GM19239 (cell line): ENCODE data around the gene SMG6.
"Not testable (repeated sequence)": the region's sequence is repeated elsewhere in the genome, so short reads cannot be mapped to it uniquely, and the experiment has no call there.

Experiments used
- DNase-seq: peaks from one replicate; pipeline ENCODE4 v3.0.0; 2011; ENCODE audit warnings: low spot score; ENCODE audit not compliant: insufficient read length
- FAIRE-seq: peaks from 2 replicates; lab custom pipeline; 2011; peaks lifted over from hg19 to GRCh38; lab: Jason Lieb, UNC

SMG6 gene

DNA sequence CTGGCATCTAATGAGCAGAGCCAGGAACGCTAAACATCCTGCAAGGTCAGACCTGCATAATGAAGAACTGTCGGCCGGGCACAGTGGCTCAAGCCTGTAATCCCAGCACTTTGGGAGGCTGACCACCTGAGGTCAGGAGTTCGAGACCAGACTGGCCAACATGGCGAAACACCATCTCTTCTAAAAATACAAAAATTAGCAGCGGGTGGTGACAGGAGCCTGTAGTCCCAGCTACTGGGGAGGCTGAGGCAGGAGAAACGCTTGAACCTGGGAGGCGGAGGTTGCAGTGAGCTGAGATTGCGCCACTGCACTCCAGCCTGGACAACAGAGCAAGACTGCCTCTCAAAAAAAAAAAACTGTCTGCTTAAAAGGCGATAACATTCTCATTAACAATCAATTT, 38.4 kb downstream of the SMG6 start:
- FAIRE-seq, DNase-seq: not testable (repeated sequence)

DNA sequence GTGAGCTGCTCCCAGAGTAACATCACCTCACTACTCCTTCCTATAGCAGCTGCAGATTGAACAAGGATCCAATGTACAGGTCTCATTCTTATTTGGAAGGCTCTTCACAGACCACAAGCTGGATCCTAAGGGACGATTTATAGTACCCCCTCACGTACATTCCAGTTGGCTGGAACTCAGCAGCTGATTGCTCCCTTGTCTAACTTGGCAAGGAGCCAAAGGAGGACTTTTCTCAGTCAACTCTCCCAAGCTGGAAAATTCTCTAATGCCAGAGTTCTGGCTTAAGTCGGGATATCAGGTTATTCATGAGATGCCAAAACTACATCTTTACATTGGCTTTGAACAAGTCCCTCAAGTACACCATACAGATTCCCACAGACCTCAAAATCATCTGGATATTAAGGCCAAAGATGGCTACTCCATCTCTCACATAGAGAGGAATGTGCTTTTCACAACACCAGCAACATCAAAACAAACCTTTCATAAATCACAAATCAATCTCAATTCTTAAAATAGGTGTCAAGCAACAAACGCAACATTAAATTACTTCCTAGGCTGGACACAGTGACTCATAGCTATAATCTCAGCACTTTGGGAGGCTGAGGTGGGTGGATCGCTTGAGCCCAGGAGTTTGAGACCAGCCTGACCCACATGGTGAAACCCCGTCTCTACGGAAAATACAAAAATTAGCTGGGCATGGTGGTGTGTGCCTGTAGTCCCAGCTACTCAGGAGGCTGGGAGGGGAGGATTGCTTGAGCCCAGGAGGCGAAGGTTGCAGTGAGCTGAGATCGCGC, 39.3 kb downstream of the SMG6 start:
- no peak for DNase-seq
- FAIRE-seq: peak; percentile 53

GRCh38 chr17:2263183-2264066, 40.2 kb downstream of the SMG6 start:
- FAIRE-seq (no peak), DNase-seq (no peak)

- FAIRE-seq (no peak), DNase-seq (no peak)
These were observed 41.4 kb downstream of the SMG6 start for GRCh38 chr17:2262135-2262587.

GRCh38 chr17:2259769-2260536, 43.6 kb downstream of the SMG6 start:
- DNase-seq (peak; percentile 62), FAIRE-seq (peak; percentile 99)

DNA sequence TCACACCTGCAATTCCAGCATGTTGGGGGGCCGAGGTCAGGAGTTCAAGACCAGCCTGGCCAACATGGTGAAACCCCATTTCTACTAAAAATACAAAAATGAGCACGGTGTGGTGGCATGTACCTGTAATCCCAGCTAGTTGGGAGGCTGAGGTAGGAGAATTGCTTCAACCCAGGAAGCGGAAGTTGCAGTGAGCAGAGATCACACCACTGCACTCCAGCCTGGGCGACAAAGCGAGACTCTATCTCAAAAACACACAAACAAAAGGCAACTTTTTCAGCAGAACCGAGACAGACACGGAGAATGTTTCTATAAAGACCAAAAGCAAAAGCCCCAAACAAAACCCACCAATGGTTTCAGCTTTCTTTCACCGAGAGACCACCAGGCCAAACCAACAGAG, 44.8 kb downstream of the SMG6 start:
- not testable (repeated sequence) for FAIRE-seq, DNase-seq

DNA sequence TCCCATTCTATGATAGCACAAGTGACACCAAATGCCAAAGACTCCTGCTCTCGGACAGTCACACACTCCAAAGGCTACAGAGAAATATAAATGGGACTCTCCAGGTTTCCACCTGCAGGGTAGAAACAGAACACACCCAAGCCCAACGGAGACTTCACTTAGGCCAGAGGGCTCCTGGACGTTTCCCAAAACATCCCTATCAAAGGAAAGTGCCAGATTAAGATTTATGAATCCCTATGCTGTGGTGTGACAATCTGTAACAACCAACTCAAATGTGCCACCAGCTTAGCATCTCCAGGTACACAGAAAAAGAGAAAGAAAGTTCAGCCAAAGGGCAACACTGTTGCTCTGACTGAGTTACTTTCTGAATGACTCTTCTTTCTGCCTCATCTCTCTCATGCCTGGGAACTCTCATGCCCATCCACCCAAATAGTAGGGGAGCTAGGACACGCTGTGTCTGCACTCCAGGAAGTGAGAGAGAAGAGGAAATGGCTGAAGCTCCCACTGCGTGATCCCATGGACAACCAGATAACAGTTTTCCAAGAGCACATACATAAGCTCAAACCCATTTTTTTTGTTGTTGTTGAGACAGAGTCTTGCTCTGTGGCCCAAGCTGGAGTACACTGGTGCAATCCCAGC, 49.7 kb downstream of the SMG6 start:
- DNase-seq (peak; percentile 80), FAIRE-seq (peak; percentile 100)

DNA sequence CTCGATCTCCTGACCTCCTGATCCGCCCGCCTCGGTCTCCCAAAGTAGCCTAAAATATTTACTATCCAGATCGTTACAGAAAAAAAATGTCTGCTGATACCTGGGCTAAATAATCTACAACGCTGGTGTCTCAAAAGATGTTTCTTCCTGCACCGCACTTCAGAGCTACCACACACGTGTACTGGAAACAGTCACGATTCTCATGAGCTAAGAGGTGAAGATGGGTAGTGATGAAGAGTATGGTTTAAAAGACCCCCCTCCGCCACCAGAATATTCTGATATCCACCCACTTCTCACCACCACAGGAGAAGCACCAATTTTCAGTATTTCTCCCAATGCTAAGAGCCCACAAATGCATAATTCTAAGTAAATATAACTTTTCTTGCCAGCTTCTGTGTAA, 50.2 kb downstream of the SMG6 start:
- DNase-seq (no peak), FAIRE-seq (no peak)

GRCh38 chr17:2251098-2251497, 52.5 kb downstream of the SMG6 start:
- DNase-seq: no peak
- no peak for FAIRE-seq

DNA sequence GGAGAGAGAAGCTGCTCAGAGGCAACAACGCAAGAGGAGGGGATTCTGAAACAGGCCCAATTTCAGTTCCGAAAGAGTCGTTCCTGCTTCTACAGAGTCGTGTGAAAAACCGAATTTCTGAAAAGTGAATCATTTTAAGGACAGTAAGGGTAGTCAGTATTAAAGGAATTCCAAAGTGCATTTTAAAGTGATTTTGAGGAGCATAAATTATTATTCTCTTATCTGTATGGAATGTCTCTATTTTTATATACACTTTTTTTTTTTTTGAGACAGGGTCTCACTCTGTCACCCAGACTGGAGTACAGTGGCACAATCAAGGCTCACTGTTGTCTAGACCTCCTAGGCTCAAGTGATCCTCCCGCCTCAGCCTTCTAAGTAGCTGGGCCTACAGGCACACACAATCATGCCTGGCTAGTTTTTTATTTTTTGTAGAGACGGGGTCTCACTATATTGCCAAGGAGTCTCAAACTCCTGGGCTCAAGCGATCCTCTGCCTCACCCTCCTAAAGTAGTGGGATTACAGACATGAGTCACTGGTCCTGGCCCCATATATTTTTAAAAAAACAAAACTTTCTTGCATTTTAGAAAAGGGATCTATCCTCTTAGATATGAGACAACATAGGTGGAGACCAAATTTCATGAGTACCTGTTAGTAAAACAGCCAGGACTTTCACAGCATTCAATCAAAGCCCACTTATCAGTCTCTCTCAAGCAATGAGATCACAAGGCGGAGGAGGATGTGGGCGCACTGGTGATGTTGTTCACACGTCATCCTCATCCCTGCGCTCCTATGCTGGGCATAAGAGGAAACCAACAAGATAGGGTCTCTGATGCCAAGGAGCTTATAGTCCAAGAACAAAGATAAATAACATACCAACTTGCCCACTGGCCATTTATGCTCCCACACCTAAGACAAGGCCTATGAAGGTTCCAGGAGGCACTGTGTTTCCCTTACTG, 53.2 kb downstream of the SMG6 start:
- no peak for FAIRE-seq
- DNase-seq: no peak

DNA sequence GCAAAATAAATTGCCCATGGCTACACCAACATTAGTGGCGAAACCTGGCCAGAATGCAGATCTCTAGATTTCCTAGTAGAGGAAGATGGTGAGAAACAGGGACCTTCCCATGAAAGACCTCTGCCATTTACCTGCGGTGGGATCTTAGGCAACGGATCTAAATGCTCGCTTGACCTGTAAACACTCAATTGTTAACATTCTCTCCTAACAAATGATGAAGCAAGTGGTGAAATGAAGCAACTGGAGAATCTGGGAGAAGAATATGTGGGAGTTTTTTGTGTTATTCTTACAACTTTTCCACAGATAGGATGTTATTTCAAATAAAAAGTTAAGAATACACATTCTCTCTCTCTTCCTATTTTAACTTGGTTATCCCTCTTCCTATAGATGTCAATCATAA, 56.6 kb downstream of the SMG6 start:
- DNase-seq: no peak
- no peak for FAIRE-seq

GRCh38 chr17:2244545-2245525, 58.8 kb downstream of the SMG6 start:
- peak; percentile 97 for FAIRE-seq
- peak; percentile 51 for DNase-seq

DNA sequence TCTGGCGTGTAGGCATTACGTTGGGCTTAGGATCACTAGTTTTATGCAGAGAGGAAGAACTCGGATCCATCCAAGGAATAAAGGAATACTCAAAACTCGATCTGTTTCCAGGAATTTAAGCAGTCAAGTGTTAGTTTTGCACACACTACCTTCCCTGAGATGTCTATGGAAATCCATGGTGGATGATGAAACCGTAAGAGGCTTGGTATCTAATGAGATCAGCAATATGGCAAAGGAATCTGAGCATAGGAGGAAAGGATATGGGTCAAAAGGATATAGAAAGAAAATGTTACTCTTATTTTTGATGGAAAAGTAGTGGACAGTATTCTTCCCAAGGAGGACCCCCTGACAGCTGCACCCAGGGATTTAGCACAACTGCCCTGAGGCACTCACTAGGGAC, 59.6 kb downstream of the SMG6 start:
- DNase-seq (no peak), FAIRE-seq (no peak)

- FAIRE-seq (no peak), DNase-seq (no peak)
These were observed 61.8 kb downstream of the SMG6 start for GRCh38 chr17:2241823-2242222.

DNA sequence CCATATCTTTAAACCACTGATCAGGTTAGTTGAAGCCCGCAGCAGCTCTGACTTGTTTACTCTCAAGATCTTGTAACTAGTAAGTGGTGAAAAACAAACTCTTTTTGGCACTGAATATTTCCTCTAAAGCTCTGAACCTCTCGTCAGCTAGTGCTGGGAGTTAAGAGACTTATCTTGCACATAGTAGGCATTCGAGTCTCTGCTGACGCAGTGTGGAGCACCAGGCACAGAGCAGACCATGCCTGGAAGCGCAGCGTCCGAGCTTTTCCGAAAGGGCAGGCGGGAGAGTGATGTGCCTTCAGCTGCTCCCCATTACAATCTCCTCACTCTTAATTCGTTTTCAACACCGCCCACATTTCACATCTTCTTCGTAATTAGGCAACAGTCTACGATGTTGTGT, 63.0 kb downstream of the SMG6 start:
- FAIRE-seq (no peak), DNase-seq (no peak)

DNA sequence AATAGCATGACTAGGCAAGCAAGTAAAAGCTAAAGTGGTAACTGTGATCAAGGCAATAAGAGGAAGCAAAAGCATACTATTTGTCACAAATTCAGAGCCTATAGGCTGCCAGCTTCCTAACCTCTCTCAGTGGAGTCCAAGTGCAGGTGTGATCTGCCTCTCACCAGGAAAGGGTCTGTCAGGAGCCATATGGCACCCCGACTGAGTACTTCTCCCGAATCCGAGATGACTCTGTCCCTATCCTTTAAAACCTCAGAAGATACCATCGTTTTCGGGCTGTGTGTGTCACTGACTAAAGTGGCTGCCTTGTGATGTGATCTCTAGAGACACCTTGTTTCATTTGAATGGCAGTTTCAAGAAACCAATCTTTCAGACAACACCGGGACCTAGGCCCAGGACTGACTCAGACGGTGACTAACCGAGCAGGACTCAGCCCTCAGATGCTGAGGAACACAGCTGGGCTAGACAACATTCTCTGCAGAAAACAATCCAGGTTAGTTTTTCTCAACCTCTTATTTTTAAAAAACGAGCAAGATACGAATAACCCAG, 63.6 kb downstream of the SMG6 start:
- DNase-seq: no peak
- peak; percentile 100 for FAIRE-seq

DNA sequence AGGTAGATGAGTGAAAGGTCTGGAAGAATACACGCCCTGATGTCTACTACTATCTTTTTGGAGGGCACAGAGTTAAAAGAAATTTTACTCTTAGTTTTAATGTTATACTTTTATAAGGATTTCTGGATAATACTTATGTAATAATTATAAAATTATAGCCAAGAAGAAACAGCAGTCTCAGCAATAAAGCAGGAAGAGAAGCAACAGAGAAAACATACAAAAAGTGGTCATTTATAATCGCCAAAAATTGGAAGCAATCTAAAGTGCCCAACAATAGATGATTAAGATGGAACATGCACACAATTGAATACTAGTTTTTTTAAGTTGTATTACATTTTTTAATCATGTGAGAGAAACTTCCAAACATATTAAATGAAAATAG, 64.4 kb downstream of the SMG6 start:
- FAIRE-seq: peak; percentile 42

More for the DNA sequence above, 64.4 kb downstream of the SMG6 start:
- no peak for DNase-seq
